HEK293 (cell line): ENCODE data around the gene ASCC1.

Experiments
- EGR2 ChIP-seq: fragments of 450-650 bp; formaldehyde crosslinking; IDR thresholded peaks from 2 replicates; pipeline ENCODE4 v1.5.1; 2016; ENCODE audit warnings: low read depth, missing biosample characterization, missing genetic modification characterization
- INSM2 ChIP-seq: fragments of 450-650 bp; formaldehyde crosslinking; IDR thresholded peaks from 2 replicates; pipeline ENCODE4 v1.5.1; 2016; ENCODE audit warnings: missing biosample characterization, missing genetic modification characterization
- KLF9 ChIP-seq: fragments of 450-650 bp; formaldehyde crosslinking; IDR thresholded peaks from 2 replicates; pipeline ENCODE4 v1.5.1; 2016; ENCODE audit warnings: missing biosample characterization, missing genetic modification characterization, low read depth
- MEIS1 ChIP-seq: sonication (generic); formaldehyde crosslinking; IDR thresholded peaks from 2 replicates; pipeline ENCODE4 v1.8.1; 2022; ENCODE audit warnings: missing genetic modification reagents, mild to moderate bottlenecking, borderline replicate concordance
- OVOL3 ChIP-seq: fragments of 450-650 bp; formaldehyde crosslinking; IDR thresholded peaks from 2 replicates; pipeline ENCODE4 v1.5.1; 2016; ENCODE audit warnings: missing biosample characterization, missing genetic modification characterization
- PRDM10 ChIP-seq: fragments of 450-650 bp; formaldehyde crosslinking; IDR thresholded peaks from 2 replicates; pipeline ENCODE4 v1.5.1; 2016; ENCODE audit warnings: missing biosample characterization, missing genetic modification characterization
- TCF7L2 ChIP-seq: IDR thresholded peaks from 2 replicates; pipeline ENCODE4 v1.6.1; 2011; ENCODE audit warnings: low read depth, mild to moderate bottlenecking, inconsistent platforms, low read length, moderate library complexity, borderline replicate concordance
- YY1 ChIP-seq: fragments of 450-650 bp; formaldehyde crosslinking; IDR thresholded peaks from 2 replicates; pipeline ENCODE4 v1.5.1; 2018; ENCODE audit warnings: missing biosample characterization, missing genetic modification characterization
- YY2 ChIP-seq: fragments of 450-650 bp; formaldehyde crosslinking; IDR thresholded peaks from 2 replicates; pipeline ENCODE4 v1.5.1; 2016; ENCODE audit warnings: missing biosample characterization, missing genetic modification characterization
- ZBTB1 ChIP-seq: fragments of 450-650 bp; formaldehyde crosslinking; IDR thresholded peaks from 2 replicates; pipeline ENCODE4 v1.5.1; 2016; ENCODE audit warnings: missing biosample characterization, missing genetic modification characterization
- ZBTB26 ChIP-seq: fragments of 450-650 bp; formaldehyde crosslinking; optimal IDR thresholded peaks from 2 replicates; pipeline ENCODE3; 2016; ENCODE audit warnings: missing biosample characterization, mild to moderate bottlenecking, missing genetic modification characterization
- ZFP69B ChIP-seq: fragments of 450-650 bp; formaldehyde crosslinking; IDR thresholded peaks from 2 replicates; pipeline ENCODE4 v1.5.1; 2016; ENCODE audit warnings: missing biosample characterization, missing genetic modification characterization
- ZNF132 ChIP-seq: fragments of 450-650 bp; formaldehyde crosslinking; IDR thresholded peaks from 2 replicates; pipeline ENCODE4 v1.5.1; 2017; ENCODE audit warnings: missing biosample characterization, missing genetic modification characterization, borderline replicate concordance
- ZNF148 ChIP-seq: fragments of 450-650 bp; formaldehyde crosslinking; IDR thresholded peaks from 2 replicates; pipeline ENCODE4 v1.5.0; 2017; ENCODE audit warnings: missing biosample characterization, missing genetic modification characterization, borderline replicate concordance
- ZNF174 ChIP-seq: fragments of 450-650 bp; formaldehyde crosslinking; IDR thresholded peaks from 2 replicates; pipeline ENCODE4 v1.5.0; 2017; ENCODE audit warnings: missing biosample characterization, mild to moderate bottlenecking, missing genetic modification characterization
- ZNF214 ChIP-seq: fragments of 450-650 bp; formaldehyde crosslinking; IDR thresholded peaks from 2 replicates; pipeline ENCODE4 v1.5.1; 2017; ENCODE audit warnings: missing biosample characterization, mild to moderate bottlenecking, missing genetic modification characterization, borderline replicate concordance
- ZNF221 ChIP-seq: fragments of 450-650 bp; formaldehyde crosslinking; IDR thresholded peaks from 2 replicates; pipeline ENCODE4 v1.5.1; 2017; ENCODE audit warnings: missing biosample characterization, missing genetic modification characterization, borderline replicate concordance
- ZNF280D ChIP-seq: fragments of 450-650 bp; formaldehyde crosslinking; IDR thresholded peaks from 2 replicates; pipeline ENCODE4 v1.5.1; 2016; ENCODE audit warnings: missing biosample characterization, missing genetic modification characterization
- ZNF350 ChIP-seq: fragments of 450-650 bp; formaldehyde crosslinking; IDR thresholded peaks from 2 replicates; pipeline ENCODE4 v1.5.0; 2017; ENCODE audit warnings: missing biosample characterization, mild to moderate bottlenecking, missing genetic modification characterization
- ZNF548 ChIP-seq: fragments of 450-650 bp; formaldehyde crosslinking; IDR thresholded peaks from 2 replicates; pipeline ENCODE4 v1.5.1; 2016; ENCODE audit warnings: missing biosample characterization, missing genetic modification characterization
- ZNF561 ChIP-seq: fragments of 450-650 bp; IDR thresholded peaks from 2 replicates; pipeline ENCODE4 v1.5.1; 2018; ENCODE audit warnings: missing biosample characterization, missing genetic modification characterization, borderline replicate concordance
- ZNF600 ChIP-seq: fragments of 450-650 bp; formaldehyde crosslinking; IDR thresholded peaks from 2 replicates; pipeline ENCODE4 v1.5.1; 2016; ENCODE audit warnings: missing biosample characterization, missing genetic modification characterization
- ZNF624 ChIP-seq: fragments of 450-650 bp; formaldehyde crosslinking; IDR thresholded peaks from 2 replicates; pipeline ENCODE4 v1.5.1; 2017; ENCODE audit warnings: missing biosample characterization, missing genetic modification characterization
- ZNF704 ChIP-seq: fragments of 450-650 bp; formaldehyde crosslinking; IDR thresholded peaks from 2 replicates; pipeline ENCODE4 v1.5.1; 2016; ENCODE audit warnings: missing biosample characterization, missing genetic modification characterization
- ZNF785 ChIP-seq: fragments of 450-650 bp; formaldehyde crosslinking; IDR thresholded peaks from 2 replicates; pipeline ENCODE4 v1.5.1; 2016; ENCODE audit warnings: missing biosample characterization, missing genetic modification characterization
- ZNF837 ChIP-seq: fragments of 450-650 bp; formaldehyde crosslinking; IDR thresholded peaks from 2 replicates; pipeline ENCODE4 v1.5.1; 2016; ENCODE audit warnings: missing biosample characterization, missing genetic modification characterization
- ZSCAN16 ChIP-seq: fragments of 450-650 bp; formaldehyde crosslinking; IDR thresholded peaks from 2 replicates; pipeline ENCODE4 v1.5.1; 2016; ENCODE audit warnings: missing biosample characterization, missing genetic modification characterization
- ZXDB ChIP-seq: fragments of 450-650 bp; formaldehyde crosslinking; IDR thresholded peaks from 2 replicates; pipeline ENCODE4 v1.5.1; 2016; ENCODE audit warnings: missing biosample characterization, missing genetic modification characterization

Gene ASCC1

GRCh38 chr10:72228318-72228751 lies 12.3 kb upstream of the ASCC1 start (continued):
- TF ChIP-seq PRDM10 (tag by site-specific recombination) (0 out of 2 replicates have a peak, but pooled peaks have one; percentile 7), INSM2 (tag by site-specific recombination) (peak; percentile 86), ZNF837 (no peak), ZNF280D (tag by site-specific recombination) (no peak), ZSCAN16 (0 out of 2 replicates have a peak, but pooled peaks have one; percentile 53), ZBTB1 (tag by site-specific recombination) (no peak), ZNF600 (tag by site-specific recombination) (peak; percentile 77; the same call in 1 of the 2 replicates), ZBTB26 (tag by site-specific recombination) (no peak), EGR2 (no peak), TCF7L2 (peak; percentile 69; the same call in 1 of the 2 replicates), ZFP69B (tag by site-specific recombination) (peak; percentile 84), ZXDB (tag by site-specific recombination) (peak; percentile 93), ZNF221 (tag by site-specific recombination) (no peak), ZNF704 (tag by site-specific recombination) (no peak), ZNF148 (tag by site-specific recombination) (no peak), ZNF548 (tag by site-specific recombination) (no peak), ZNF174 (tag by site-specific recombination) (no peak), ZNF624 (tag by site-specific recombination) (no peak), ZNF561 (tag by site-specific recombination) (peak; percentile 78), ZNF132 (tag by site-specific recombination) (no peak), OVOL3 (peak; percentile 70; the same call in 1 of the 2 replicates), MEIS1 (CRISPR knock-in tag) (no peak), ZNF785 (no peak), ZNF350 (tag by site-specific recombination) (no peak), ZNF214 (no peak), KLF9 (peak; percentile 33; the same call in 1 of the 2 replicates), YY2 (tag by site-specific recombination) (no peak), YY1 (tag by site-specific recombination) (no peak)
